Tongue (tissue), 2 donors: ENCODE measurements around the gene PIWIL4. TPM values are rescaled to one million over a fixed set of nuclear protein-coding genes. Genes with fewer than 3 reads are reported as not detected.
A peak's percentile ranks its signal among the peaks of the same experiment; 100 is the strongest.
"Not testable (repeated sequence)": the region's sequence is repeated elsewhere in the genome, so short reads cannot be mapped to it uniquely, and the experiment has no call there.

Experiments
- DNase-seq: peaks from one replicate; pipeline ENCODE4 v3.0.0-alpha.2; 2015
- total RNA-seq: library from RNA; depleted of rRNA; stranded (reverse); fragments of >200 nt; gene quantifications from one replicate; pipeline ENCODE4 v1.2.3, GENCODE V29; 2014

Gene PIWIL4
- total RNA-seq, 1 donor from 2014 or later = 9.0 TPM

- no peak for DNase-seq
Measured at GRCh38 chr11:94549146-94549545, 18.0 kb upstream of the PIWIL4 start.

GRCh38 chr11:94550513-94550912 is 16.7 kb upstream of the PIWIL4 start:
- DNase-seq = no peak

- no peak for DNase-seq
Measured at GRCh38 chr11:94553938-94554337, 13.2 kb upstream of the PIWIL4 start.

- DNase-seq = not testable (repeated sequence)
Measured at GRCh38 chr11:94555752-94556329, 11.3 kb upstream of the PIWIL4 start.

- DNase-seq = no peak
Measured at GRCh38 chr11:94557421-94557820, 9.7 kb upstream of the PIWIL4 start.

DNA sequence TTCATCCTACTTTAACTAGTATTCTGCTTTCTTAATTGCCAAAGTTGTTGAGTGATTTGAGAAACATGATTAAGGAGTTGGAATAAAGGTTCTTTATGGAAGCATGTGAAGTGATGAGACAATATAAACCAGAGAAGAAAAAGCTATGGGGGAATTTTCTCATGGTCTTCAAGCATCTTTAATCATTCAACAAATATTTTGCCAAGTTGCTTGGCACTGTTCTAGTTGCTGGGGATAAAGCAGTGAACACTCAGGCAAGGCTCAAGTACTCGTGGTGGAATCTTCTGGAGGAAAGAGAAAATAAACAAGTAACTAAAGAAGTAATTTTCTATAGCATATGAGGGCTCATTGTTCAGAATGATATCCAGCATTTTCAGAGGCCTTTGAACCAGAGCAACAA is 9.2 kb upstream of the PIWIL4 start:
- no peak for DNase-seq

- no peak for DNase-seq
Measured at GRCh38 chr11:94558468-94558867, 8.7 kb upstream of the PIWIL4 start.

GRCh38 chr11:94558932-94559331 is 8.2 kb upstream of the PIWIL4 start:
- no peak for DNase-seq

DNA sequence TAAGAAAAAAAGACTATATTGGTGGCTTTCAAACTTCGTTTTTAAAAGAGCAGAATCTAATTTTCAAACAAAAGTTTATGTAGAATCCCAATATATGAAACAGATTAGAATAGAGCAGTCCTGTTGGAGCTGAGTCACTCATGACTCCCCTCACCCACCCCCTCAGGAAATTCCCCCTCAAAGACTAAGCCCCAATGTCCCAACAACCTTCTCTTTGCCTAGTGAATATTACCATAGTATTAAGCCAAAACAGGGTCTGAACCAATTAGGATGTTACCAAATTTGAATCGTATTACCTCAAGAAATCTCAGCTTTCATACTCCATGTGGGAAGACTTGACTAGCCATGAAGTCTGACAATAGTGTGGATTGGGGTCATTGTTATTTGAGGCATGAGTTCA is 7.8 kb upstream of the PIWIL4 start:
- no peak for DNase-seq

DNA sequence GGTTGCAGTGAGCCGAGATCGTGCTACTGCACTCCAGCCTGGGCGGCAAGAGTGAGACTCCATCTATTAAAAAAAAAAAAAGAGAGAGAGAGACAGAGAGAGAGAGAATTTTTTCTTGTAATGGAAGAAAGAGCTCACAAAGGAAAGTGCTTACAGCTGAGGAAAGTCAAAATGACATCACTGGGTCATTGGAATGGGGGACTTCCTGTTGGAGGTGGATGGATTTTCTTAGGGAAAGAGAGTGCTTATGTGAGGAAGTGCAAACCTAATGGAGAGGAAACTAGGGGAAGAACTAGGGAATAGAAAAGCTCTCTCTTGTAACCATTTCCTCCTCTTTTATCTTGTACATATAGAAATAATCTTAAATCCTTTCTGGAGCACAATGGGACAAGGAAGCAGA is 6.3 kb upstream of the PIWIL4 start:
- no peak for DNase-seq

- DNase-seq = no peak
Measured at GRCh38 chr11:94563176-94563847, 3.9 kb upstream of the PIWIL4 start.

DNA sequence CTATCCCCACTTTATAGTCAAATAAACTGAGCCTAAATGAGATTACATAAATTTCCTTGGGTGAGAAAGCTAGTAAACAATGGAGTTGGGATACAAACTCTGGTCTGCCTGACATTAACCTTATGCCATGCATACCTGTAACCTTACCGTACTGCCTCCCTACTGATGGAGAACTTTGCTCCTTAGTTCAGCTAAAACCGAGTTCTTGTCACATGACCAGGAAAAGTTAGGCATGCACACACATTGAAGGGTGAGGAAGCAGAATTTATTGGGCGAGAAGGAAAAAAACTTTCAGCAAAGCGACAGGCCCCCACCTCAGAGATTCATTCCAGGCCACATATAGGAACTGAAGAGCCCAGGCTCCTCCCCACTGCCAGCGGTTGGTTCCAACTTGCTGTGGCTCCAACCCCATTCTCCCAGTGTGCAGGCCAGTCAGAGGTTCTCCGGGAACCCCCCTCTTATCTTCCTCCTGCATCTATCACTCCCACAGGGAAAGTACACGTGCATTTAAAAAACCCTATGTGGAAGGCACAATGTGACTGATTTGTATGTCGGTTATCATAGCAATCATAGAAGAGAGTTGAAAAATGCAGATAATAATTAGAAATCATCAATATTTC is 3.2 kb upstream of the PIWIL4 start:
- DNase-seq = no peak

DNA sequence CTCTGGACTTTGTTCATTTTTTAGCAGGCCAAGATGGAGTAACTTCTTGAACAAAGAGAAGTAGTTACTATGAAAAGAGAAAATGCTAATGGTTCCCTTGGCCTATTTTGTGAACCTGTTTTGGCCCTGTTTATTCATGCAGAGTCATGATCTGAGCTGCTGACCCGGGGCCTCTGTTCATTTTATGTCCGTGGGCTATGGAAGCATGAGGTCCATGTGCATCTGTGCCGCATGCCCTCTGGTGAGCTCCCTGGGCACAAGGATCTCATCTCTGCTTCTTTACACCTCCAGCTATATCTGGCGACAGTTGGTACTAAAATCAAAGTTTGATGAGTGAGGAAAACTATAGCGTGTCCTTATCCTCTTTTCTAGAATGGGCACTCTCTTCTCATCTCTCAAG is 1.0 kb downstream of the PIWIL4 start:
- DNase-seq = no peak

DNA sequence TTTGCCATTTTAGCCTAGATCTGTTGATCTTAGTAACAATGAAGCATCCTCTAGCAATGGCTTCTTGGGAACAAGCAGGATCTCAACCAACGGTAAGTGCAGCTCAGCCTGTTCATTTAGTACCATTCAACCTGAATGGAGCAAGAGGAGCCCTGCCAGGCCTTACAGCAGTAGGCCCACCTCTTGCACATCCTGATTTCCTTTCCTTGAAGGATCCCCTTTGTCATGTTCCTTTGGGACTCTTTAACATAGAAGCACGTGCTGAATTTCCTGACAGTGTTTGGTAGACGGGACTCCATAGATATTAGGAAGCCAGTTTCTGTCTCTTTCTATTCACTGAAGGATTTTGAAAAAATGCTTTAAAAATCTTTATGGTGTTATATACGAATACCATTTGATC is 1.5 kb downstream of the PIWIL4 start:
- no peak for DNase-seq

DNA sequence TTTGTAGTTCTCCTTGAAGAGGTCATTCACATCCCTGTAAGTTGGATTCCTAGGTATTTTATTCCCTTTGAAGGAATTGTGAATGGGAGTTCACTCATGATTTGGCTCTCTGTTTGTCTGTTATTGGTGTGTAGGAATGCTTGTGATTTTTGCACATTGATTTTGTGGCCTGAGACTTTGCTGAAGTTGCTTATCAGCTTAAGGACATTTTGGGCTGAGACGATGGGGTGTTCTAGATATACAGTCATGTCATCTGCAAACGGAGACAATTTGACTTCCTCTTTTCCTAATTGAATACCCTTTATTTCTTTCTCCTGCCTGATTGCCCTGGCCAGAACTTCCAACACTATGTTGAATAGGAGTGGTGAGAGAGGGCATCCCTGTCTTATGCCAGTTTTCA is 5.8 kb downstream of the PIWIL4 start:
- not testable (repeated sequence) for DNase-seq

DNA sequence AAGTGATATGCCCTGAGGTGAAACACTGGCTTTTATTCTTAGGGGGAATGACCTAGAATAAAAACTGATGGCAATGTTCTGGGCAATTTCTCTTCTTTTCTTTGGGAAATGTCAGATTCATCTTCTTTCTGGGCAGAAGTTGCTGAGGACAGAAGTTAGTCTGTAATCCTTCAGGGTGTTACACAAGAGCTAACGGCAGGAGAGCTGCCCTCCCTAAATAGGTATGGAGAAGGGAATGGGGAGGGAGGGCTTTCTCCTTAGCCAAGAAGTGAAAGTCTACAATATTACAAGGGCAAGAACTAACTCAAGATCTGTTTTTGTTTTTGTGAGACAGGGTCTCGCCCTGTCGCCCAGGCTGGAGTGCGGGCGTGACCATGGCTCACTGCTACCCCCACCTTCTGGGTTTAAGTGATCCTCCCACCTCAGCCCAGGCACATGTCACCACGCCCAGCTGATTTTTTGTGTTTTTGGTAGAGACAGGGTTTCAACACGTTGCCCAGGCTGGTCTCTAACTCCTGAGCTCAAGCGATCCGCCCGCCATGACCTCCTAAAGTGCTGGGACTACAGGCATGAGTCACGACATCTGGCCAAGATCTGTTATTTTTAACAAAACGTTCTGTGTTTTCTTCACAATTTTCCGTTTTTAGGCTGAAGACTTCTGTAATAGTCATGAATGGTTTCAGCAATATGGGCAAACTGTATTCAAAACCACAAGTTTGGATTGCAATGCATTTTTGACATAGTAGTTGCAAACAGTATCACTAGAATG is 7.2 kb downstream of the PIWIL4 start:
- no peak for DNase-seq

- peak; percentile 15 for DNase-seq
Measured at GRCh38 chr11:94576306-94576705, 9.1 kb downstream of the PIWIL4 start.

DNA sequence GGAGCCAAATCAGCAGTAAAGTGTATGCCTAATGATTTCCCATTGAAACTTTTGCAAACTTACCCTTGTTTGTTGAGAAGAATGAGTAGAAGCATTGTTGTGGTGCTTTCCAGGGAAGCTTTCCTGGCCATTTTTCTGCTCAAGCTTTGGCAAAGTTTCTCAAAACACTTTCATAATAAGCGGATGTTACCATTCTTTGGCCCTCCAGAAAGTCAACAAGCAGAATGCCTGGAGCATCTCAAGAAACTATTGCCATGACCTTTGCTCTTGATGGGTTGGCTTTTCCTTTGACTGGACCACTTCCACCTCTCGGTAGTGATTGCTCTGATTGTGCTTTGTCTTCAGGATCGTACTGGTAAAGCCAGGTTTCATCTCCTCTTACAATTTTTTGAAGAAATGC is 10.7 kb downstream of the PIWIL4 start:
- no peak for DNase-seq

DNA sequence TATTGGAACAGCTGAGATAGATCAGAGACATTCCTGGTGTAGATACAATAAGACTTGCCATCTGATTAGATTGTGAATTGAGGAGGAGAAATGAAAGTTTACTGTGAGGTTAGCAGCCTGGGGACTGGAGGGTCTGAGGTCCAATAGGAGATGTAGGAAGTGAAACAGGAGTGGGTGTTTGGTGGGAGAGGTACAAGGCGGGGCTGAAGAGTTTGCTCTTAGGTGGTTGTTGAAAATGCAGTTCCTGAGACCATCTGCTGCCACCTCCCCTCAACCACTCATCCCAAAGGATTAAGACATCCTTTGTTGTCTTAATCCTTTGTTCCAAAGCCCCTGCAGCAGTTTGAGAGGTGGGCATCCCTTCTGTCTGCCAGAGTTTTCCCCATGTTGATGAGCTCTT is 14.8 kb downstream of the PIWIL4 start:
- no peak for DNase-seq

- no peak for DNase-seq
Measured at GRCh38 chr11:94583213-94583865, 16.2 kb downstream of the PIWIL4 start.

DNA sequence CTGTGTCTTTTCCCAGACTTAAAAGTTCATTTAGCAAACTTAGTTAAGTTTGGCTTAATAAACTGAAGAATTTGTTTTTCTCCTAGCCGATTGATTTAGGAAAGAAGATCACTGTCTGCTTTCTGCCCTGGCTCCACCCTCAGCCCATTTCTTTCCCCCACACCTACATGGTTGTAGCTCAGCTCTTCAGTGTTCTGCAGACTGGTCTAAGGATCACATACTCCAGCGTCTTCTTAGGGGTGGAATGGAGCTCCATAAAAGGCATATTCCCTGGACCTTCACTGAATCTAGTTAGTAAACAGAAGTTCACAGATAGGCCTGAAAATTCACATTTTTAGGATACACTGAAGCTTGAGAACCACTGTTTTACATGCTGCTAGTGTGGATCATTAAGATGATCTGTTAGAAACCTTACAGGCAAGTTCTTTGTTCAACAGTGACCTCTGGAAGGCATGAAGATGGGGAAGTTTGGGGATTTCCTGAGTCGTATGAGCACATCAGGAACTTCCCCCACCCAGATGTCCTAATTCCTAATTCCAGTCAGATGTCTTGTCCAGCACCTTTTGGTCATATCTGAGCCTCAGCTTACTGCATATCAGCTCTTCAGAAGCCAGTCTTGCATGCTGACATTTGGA is 16.8 kb downstream of the PIWIL4 start:
- no peak for DNase-seq

- DNase-seq = no peak
Measured at GRCh38 chr11:94584978-94585377, 17.8 kb downstream of the PIWIL4 start.
